Measurements from ENCODE around the gene PLSCR4. TPM values are rescaled to one million over a fixed set of nuclear protein-coding genes. Genes with fewer than 3 reads are reported as not detected.

The PLSCR4 gene
- total and polyA plus RNA-seq, 5 donors from 2014 or later, result not detected

GRCh38 chr3:146200461-146201220, 50.3 kb downstream of the PLSCR4 start:
- Histone ChIP-seq H3K27ac (ENCODE audit: insufficient read depth, low read length, poor library complexity, severe bottlenecking) (no peak overlapping the region), H3K4me3 (ENCODE audit: low read depth, low read length) (no peak overlapping the region), H3K4me1 (ENCODE audit: control insufficient read depth, insufficient read depth, low read length, poor library complexity, severe bottlenecking) (no peaks in the 10 kb centered on the region), H3K36me3 (ENCODE audit: control insufficient read depth, insufficient read depth, low read length) (no peaks in the 10 kb centered on the region), H3K27me3 (ENCODE audit: control insufficient read depth, insufficient read depth, low read length) (no peaks in the 10 kb centered on the region), H3K9me3 (ENCODE audit: control insufficient read depth in 2 of 2, low read length in 2 of 2) (no peaks in the 10 kb centered on the region)
- no peaks in the 10 kb centered on the region for H3K36me3 Mint-ChIP-seq
- H3K9me3 Mint-ChIP-seq, result no peaks in the 10 kb centered on the region
- DNase-seq, result no peak
- no peak overlapping the region for H3K27ac Mint-ChIP-seq
- no peak overlapping the region for H3K4me3 Mint-ChIP-seq
- H3K4me1 Mint-ChIP-seq, result no peaks in the 10 kb centered on the region
- H3K27me3 Mint-ChIP-seq, result no peaks in the 10 kb centered on the region
- ATAC-seq (ENCODE audit: low read depth in 2 of 2), result no peak

GRCh38 chr3:146199762-146200161, 51.1 kb downstream of the PLSCR4 start:
- Mint-ChIP-seq H3K4me3 (no peak overlapping the region), H3K27ac (no peak overlapping the region), H3K36me3 (no peaks in the 10 kb centered on the region), H3K4me1 (no peaks in the 10 kb centered on the region), H3K9me3 (no peaks in the 10 kb centered on the region), H3K27me3 (no peaks in the 10 kb centered on the region)
- H3K27me3 ChIP-seq (ENCODE audit: control insufficient read depth, insufficient read depth, low read length), result no peaks in the 10 kb centered on the region
- H3K9me3 ChIP-seq (ENCODE audit: control insufficient read depth in 2 of 2, low read length in 2 of 2), result no peaks in the 10 kb centered on the region
- H3K36me3 ChIP-seq (ENCODE audit: control insufficient read depth, insufficient read depth, low read length), result no peaks in the 10 kb centered on the region
- no peak overlapping the region for H3K4me3 ChIP-seq (ENCODE audit: low read depth, low read length)
- ATAC-seq (ENCODE audit: low read depth in 2 of 2), result no peak
- no peak overlapping the region for H3K27ac ChIP-seq (ENCODE audit: insufficient read depth, low read length, poor library complexity, severe bottlenecking)
- DNase-seq, result no peak
- H3K4me1 ChIP-seq (ENCODE audit: control insufficient read depth, insufficient read depth, low read length, poor library complexity, severe bottlenecking), result no peaks in the 10 kb centered on the region

- Histone ChIP-seq H3K4me3 (ENCODE audit: low read depth, low read length) (no peak overlapping the region), H3K36me3 (ENCODE audit: control insufficient read depth, insufficient read depth, low read length) (no peaks in the 10 kb centered on the region), H3K4me1 (ENCODE audit: control insufficient read depth, insufficient read depth, low read length, poor library complexity, severe bottlenecking) (no peaks in the 10 kb centered on the region), H3K9me3 (ENCODE audit: control insufficient read depth in 2 of 2, low read length in 2 of 2) (no peaks in the 10 kb centered on the region), H3K27me3 (ENCODE audit: control insufficient read depth, insufficient read depth, low read length) (no peaks in the 10 kb centered on the region), H3K27ac (ENCODE audit: insufficient read depth, low read length, poor library complexity, severe bottlenecking) (no peak overlapping the region)
- ATAC-seq (ENCODE audit: low read depth in 2 of 2) (no peak), DNase-seq (no peak)
- Mint-ChIP-seq H3K4me1 (no peaks in the 10 kb centered on the region), H3K27ac (no peak overlapping the region), H3K9me3 (no peaks in the 10 kb centered on the region), H3K27me3 (no peaks in the 10 kb centered on the region), H3K4me3 (no peak overlapping the region), H3K36me3 (no peaks in the 10 kb centered on the region)
Observed at GRCh38 chr3:146196789-146197188, 54.1 kb downstream of the PLSCR4 start.

GRCh38 chr3:146195605-146196004, 55.3 kb downstream of the PLSCR4 start:
- Mint-ChIP-seq H3K27ac (no peak overlapping the region), H3K36me3 (no peaks in the 10 kb centered on the region), H3K9me3 (no peaks in the 10 kb centered on the region), H3K4me3 (no peak overlapping the region), H3K4me1 (no peaks in the 10 kb centered on the region), H3K27me3 (no peaks in the 10 kb centered on the region)
- Histone ChIP-seq H3K4me1 (ENCODE audit: control insufficient read depth, insufficient read depth, low read length, poor library complexity, severe bottlenecking) (no peaks in the 10 kb centered on the region), H3K36me3 (ENCODE audit: control insufficient read depth, insufficient read depth, low read length) (no peaks in the 10 kb centered on the region), H3K9me3 (ENCODE audit: control insufficient read depth in 2 of 2, low read length in 2 of 2) (no peaks in the 10 kb centered on the region), H3K27me3 (ENCODE audit: control insufficient read depth, insufficient read depth, low read length) (no peaks in the 10 kb centered on the region), H3K4me3 (ENCODE audit: low read depth, low read length) (no peak overlapping the region), H3K27ac (ENCODE audit: insufficient read depth, low read length, poor library complexity, severe bottlenecking) (no peak overlapping the region)
- DNase-seq, result no peak
- ATAC-seq (ENCODE audit: low read depth in 2 of 2), result no peak

- no peak overlapping the region for H3K27ac Mint-ChIP-seq
- no peaks in the 10 kb centered on the region for H3K27me3 Mint-ChIP-seq
- no peak overlapping the region for H3K27ac ChIP-seq (ENCODE audit: insufficient read depth, low read length, poor library complexity, severe bottlenecking)
- H3K4me1 ChIP-seq (ENCODE audit: control insufficient read depth, insufficient read depth, low read length, poor library complexity, severe bottlenecking), result no peaks in the 10 kb centered on the region
- no peaks in the 10 kb centered on the region for H3K36me3 Mint-ChIP-seq
- no peak overlapping the region for H3K4me3 ChIP-seq (ENCODE audit: low read depth, low read length)
- no peaks in the 10 kb centered on the region for H3K27me3 ChIP-seq (ENCODE audit: control insufficient read depth, insufficient read depth, low read length)
- H3K4me3 Mint-ChIP-seq, result no peak overlapping the region
- H3K9me3 Mint-ChIP-seq, result no peaks in the 10 kb centered on the region
- H3K36me3 ChIP-seq (ENCODE audit: control insufficient read depth, insufficient read depth, low read length), result no peaks in the 10 kb centered on the region
- H3K4me1 Mint-ChIP-seq, result no peaks in the 10 kb centered on the region
- no peak for ATAC-seq (ENCODE audit: low read depth in 2 of 2)
- DNase-seq, result no peak
- H3K9me3 ChIP-seq (ENCODE audit: control insufficient read depth in 2 of 2, low read length in 2 of 2), result no peaks in the 10 kb centered on the region
Observed at GRCh38 chr3:146195030-146195429, 55.9 kb downstream of the PLSCR4 start.

- Histone ChIP-seq H3K4me3 (ENCODE audit: low read depth, low read length) (no peak overlapping the region), H3K36me3 (ENCODE audit: control insufficient read depth, insufficient read depth, low read length) (no peaks in the 10 kb centered on the region), H3K27ac (ENCODE audit: insufficient read depth, low read length, poor library complexity, severe bottlenecking) (no peak overlapping the region), H3K4me1 (ENCODE audit: control insufficient read depth, insufficient read depth, low read length, poor library complexity, severe bottlenecking) (no peaks in the 10 kb centered on the region), H3K27me3 (ENCODE audit: control insufficient read depth, insufficient read depth, low read length) (no peaks in the 10 kb centered on the region), H3K9me3 (ENCODE audit: control insufficient read depth in 2 of 2, low read length in 2 of 2) (no peaks in the 10 kb centered on the region)
- no peak for ATAC-seq (ENCODE audit: low read depth in 2 of 2)
- Mint-ChIP-seq H3K4me1 (no peaks in the 10 kb centered on the region), H3K27ac (no peak overlapping the region), H3K27me3 (peaks cover 6% of the 10 kb centered on the region), H3K36me3 (no peaks in the 10 kb centered on the region), H3K4me3 (no peak overlapping the region), H3K9me3 (no peaks in the 10 kb centered on the region)
- no peak for DNase-seq
Observed at GRCh38 chr3:146191051-146191450, 59.9 kb downstream of the PLSCR4 start.

- Histone ChIP-seq H3K4me3 (ENCODE audit: low read depth, low read length) (no peak overlapping the region), H3K36me3 (ENCODE audit: control insufficient read depth, insufficient read depth, low read length) (no peaks in the 10 kb centered on the region), H3K4me1 (ENCODE audit: control insufficient read depth, insufficient read depth, low read length, poor library complexity, severe bottlenecking) (no peaks in the 10 kb centered on the region), H3K9me3 (ENCODE audit: control insufficient read depth in 2 of 2, low read length in 2 of 2) (no peaks in the 10 kb centered on the region), H3K27ac (ENCODE audit: insufficient read depth, low read length, poor library complexity, severe bottlenecking) (no peak overlapping the region), H3K27me3 (ENCODE audit: control insufficient read depth, insufficient read depth, low read length) (no peaks in the 10 kb centered on the region)
- peak; percentile 34 to 52 for ATAC-seq (ENCODE audit: low read depth in 2 of 2)
- DNase-seq, result peak in 2 of 3 donors; percentile 16 to 42
- Mint-ChIP-seq H3K27me3 (peaks cover 6% of the 10 kb centered on the region), H3K4me1 (no peaks in the 10 kb centered on the region), H3K9me3 (no peaks in the 10 kb centered on the region), H3K36me3 (no peaks in the 10 kb centered on the region), H3K27ac (no peak overlapping the region), H3K4me3 (no peak overlapping the region)
Observed at GRCh38 chr3:146189519-146190173, 61.3 kb downstream of the PLSCR4 start.

Measured in CD4-positive, CD25-positive, alpha-beta regulatory T cell (primary cell).